H1 (cell line): ENCODE results near the gene SRRM4. TPM values are rescaled to one million over a fixed set of nuclear protein-coding genes. Genes with fewer than 3 reads are reported as not detected.

Experiments
- CHD7 ChIP-seq: fragments of 300-600 bp; sonication (generic); IDR thresholded peaks from 2 replicates; pipeline ENCODE4 v1.7.1; 2012; ENCODE audit warnings: low read length, moderate library complexity, mild to moderate bottlenecking, inconsistent platforms; ENCODE audit not compliant: insufficient replicate concordance
- JUND ChIP-seq: IDR thresholded peaks from 2 replicates; pipeline ENCODE4 v1.6.1; 2011; ENCODE audit warnings: mild to moderate bottlenecking, improper control_type of control experiment, low read length
- SIX5 ChIP-seq: IDR thresholded peaks from 2 replicates; pipeline ENCODE4 v1.6.1; 2011; ENCODE audit warnings: mild to moderate bottlenecking, low read depth, low read length
- SP4 ChIP-seq: IDR thresholded peaks from 2 replicates; pipeline ENCODE4 v1.6.1; 2012; ENCODE audit warnings: low read length, inconsistent platforms
- TAF7 ChIP-seq: optimal IDR thresholded peaks from 2 replicates; pipeline ENCODE3; 2011; ENCODE audit warnings: low read depth, mild to moderate bottlenecking, inconsistent platforms, low read length, moderate library complexity, borderline replicate concordance
- polyA plus RNA-seq, 7 experiments: library from polyadenylated mRNA; depleted of rRNA in 3 of 7; stranded (reverse) in 5 of 7; unstranded in 2 of 7; fragments of >200 nt in 5 of 7; fragments of 200-250 nt in 2 of 7; gene quantifications; 1 replicate in 5 of 7; 2 replicates in 1 of 7; 4 replicates in 1 of 7; pipeline versions ENCODE4 v1.2.1 to v1.2.3, GENCODE V29; 2011 to 2013; ENCODE audit warnings: missing spikeins in 2 of 7, mixed read lengths in 2 of 7
- total RNA-seq: library from RNA; stranded (reverse); fragmentation: NEBNext Ultra II Directional; extraction: Animal tissue kit (Norgen Biotek cat#: 25700); gene quantifications from 2 replicates; pipeline ENCODE4 v1.2.1, GENCODE V29; 2021

Gene SRRM4
- total and polyA plus RNA-seq, 2 of the 8 experiments (the other 6 are each of a cell fraction or from before 2014, with no cell fraction given), result 0.53 to 1.1 TPM

- TF ChIP-seq CHD7, result no peak
- no peak for TF ChIP-seq JUND
- no peak for TF ChIP-seq SIX5
- TF ChIP-seq SP4, result no peak
- no peak for TF ChIP-seq TAF7
These were observed 101.2 kb downstream of the SRRM4 start (continued) for GRCh38 chr12:119082496-119082895.
